ENCODE data around the gene CCDC12.

Gene CCDC12

GRCh38 chr3:46883054-46883829 lies 93.3 kb downstream of the CCDC12 start:
- peaks cover 69% of the 10 kb centered on the region for H3K27me3 ChIP-seq (ENCODE audit: control insufficient read depth, insufficient read depth, low read length)
- no peaks in the 10 kb centered on the region for H3K36me3 ChIP-seq (ENCODE audit: control insufficient read depth, insufficient read depth, low read length)
- H3K9ac ChIP-seq (ENCODE audit: low read depth, low read length) = no peak overlapping the region
- peak overlapping the region; percentile 67 for H3K4me3 ChIP-seq (ENCODE audit: low read depth, low read length)
- H3K4me1 ChIP-seq (ENCODE audit: control insufficient read depth, insufficient read depth, low read length) = peaks cover 17% of the 10 kb centered on the region
- no peaks in the 10 kb centered on the region for H3K9me3 ChIP-seq (ENCODE audit: control insufficient read depth, insufficient read depth, low read length)

- Histone ChIP-seq H3K4me3 (ENCODE audit: low read depth, low read length) (peak overlapping the region; percentile 67), H3K9me3 (ENCODE audit: control insufficient read depth, insufficient read depth, low read length) (no peaks in the 10 kb centered on the region), H3K4me1 (ENCODE audit: control insufficient read depth, insufficient read depth, low read length) (peaks cover 16% of the 10 kb centered on the region), H3K36me3 (ENCODE audit: control insufficient read depth, insufficient read depth, low read length) (no peaks in the 10 kb centered on the region), H3K9ac (ENCODE audit: low read depth, low read length) (peak overlapping the region; percentile 37), H3K27me3 (ENCODE audit: control insufficient read depth, insufficient read depth, low read length) (peaks cover 76% of the 10 kb centered on the region)
Observed at GRCh38 chr3:46882377-46883053, 94.0 kb downstream of the CCDC12 start.

DNA sequence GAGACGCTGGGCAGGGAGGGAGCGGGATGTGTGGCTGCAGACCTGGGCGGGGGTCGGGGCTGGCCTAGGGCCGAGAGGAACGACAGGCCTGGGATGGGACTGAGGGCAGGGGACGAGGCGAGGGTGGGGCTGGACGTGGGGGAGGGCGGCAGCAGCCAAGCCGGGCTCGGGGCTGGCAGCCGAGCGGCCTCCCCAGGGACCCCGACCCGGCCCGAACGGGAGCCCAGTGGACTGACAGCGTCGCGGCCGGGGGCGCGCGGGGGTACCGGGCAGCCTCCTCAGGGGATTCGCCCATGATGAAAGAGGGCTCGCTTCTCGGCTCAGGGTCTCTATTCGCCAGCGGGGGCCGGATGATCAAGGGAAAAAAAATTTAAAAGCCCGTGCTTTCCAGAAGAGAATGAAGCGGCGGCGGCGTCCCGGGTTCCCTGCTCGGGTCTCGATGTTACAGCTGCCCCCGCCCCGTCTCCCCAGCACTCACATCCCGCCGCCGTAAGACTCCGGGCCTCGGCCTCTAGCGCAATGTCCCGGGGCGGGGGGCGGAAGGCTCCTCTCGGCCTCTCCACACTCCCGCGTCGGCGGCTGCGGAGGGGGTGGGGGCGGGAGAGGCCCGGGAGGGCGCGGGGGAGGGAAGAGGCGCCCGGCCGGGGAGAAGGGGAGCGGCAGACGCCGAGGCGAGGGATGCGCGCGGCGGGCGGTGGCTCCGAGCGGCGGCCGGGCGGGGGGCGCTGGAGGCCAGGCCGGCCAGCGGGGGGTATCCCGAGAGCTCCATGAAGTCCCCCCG lies 94.8 kb downstream of the CCDC12 start:
- no peak overlapping the region for H3K9ac ChIP-seq (ENCODE audit: low read depth, low read length)
- H3K36me3 ChIP-seq (ENCODE audit: control insufficient read depth, insufficient read depth, low read length) = no peaks in the 10 kb centered on the region
- peaks cover 76% of the 10 kb centered on the region for H3K27me3 ChIP-seq (ENCODE audit: control insufficient read depth, insufficient read depth, low read length)
- peaks cover 12% of the 10 kb centered on the region for H3K4me1 ChIP-seq (ENCODE audit: control insufficient read depth, insufficient read depth, low read length)
- peak overlapping the region; percentile 67 for H3K4me3 ChIP-seq (ENCODE audit: low read depth, low read length)
- H3K9me3 ChIP-seq (ENCODE audit: control insufficient read depth, insufficient read depth, low read length) = no peaks in the 10 kb centered on the region

- H3K36me3 ChIP-seq (ENCODE audit: control insufficient read depth, insufficient read depth, low read length) = no peaks in the 10 kb centered on the region
- peaks cover 12% of the 10 kb centered on the region for H3K4me1 ChIP-seq (ENCODE audit: control insufficient read depth, insufficient read depth, low read length)
- no peak overlapping the region for H3K9ac ChIP-seq (ENCODE audit: low read depth, low read length)
- H3K4me3 ChIP-seq (ENCODE audit: low read depth, low read length) = peak overlapping the region; percentile 39
- H3K27me3 ChIP-seq (ENCODE audit: control insufficient read depth, insufficient read depth, low read length) = peaks cover 73% of the 10 kb centered on the region
- no peaks in the 10 kb centered on the region for H3K9me3 ChIP-seq (ENCODE audit: control insufficient read depth, insufficient read depth, low read length)
Observed at GRCh38 chr3:46880884-46881595, 95.5 kb downstream of the CCDC12 start.

- Histone ChIP-seq H3K4me3 (ENCODE audit: low read depth, low read length) (no peak overlapping the region), H3K4me1 (ENCODE audit: control insufficient read depth, insufficient read depth, low read length) (peaks cover 8% of the 10 kb centered on the region), H3K9ac (ENCODE audit: low read depth, low read length) (no peak overlapping the region), H3K27me3 (ENCODE audit: control insufficient read depth, insufficient read depth, low read length) (peaks cover 58% of the 10 kb centered on the region), H3K36me3 (ENCODE audit: control insufficient read depth, insufficient read depth, low read length) (no peaks in the 10 kb centered on the region), H3K9me3 (ENCODE audit: control insufficient read depth, insufficient read depth, low read length) (no peaks in the 10 kb centered on the region)
Observed at GRCh38 chr3:46878781-46879436, 97.6 kb downstream of the CCDC12 start.

DNA sequence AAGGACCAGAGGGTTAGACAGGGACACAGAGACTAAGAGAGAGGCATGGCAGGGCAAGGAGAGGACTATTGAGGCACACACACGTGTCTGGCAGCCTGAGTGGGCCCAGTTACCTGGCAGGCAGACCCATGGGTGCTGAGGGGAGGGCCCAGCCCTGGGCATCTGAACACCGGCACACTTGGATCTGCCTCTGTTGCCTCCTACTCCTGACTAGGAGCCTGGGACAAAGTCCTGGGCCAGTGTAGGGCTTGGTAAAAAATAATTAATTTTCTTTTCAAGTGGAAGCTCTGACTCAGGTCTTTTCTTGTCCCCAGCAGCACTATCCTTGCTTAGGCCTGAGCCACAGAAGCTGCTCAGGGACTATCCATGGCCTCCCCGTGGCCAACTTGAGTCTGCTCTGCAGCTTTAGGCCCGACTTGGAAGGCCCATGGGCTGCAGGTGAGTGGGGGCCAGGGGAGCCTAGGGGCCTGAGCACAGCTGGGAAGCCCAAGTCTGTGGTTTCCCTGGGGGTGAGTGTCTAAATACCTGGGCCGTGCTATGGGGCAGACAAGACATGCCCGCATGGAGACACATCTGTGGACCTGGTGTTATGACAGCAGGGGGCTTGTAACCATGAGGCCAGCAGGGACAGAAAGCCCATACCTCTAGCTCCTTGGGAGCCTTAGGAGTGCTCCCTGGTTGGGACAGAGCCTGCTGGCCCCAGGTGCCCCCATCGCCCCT lies 99.0 kb downstream of the CCDC12 start, which contains the start of gene PTH1R:
Gene PTH1R, plus strand, starts transcription at position 316 of the 720 bp plus-strand sequence. CDS start 5,839 bp downstream, outside the sequence.
- Histone ChIP-seq H3K4me3 (ENCODE audit: low read depth, low read length) (no peak within 1 kb of the TSS), H3K9me3 (ENCODE audit: control insufficient read depth, insufficient read depth, low read length) (no peaks in the 10 kb centered on the region), H3K9ac (ENCODE audit: low read depth, low read length) (no peak within 1 kb of the TSS), H3K4me1 (ENCODE audit: control insufficient read depth, insufficient read depth, low read length) (peaks cover 9% of the 10 kb centered on the region), H3K36me3 (ENCODE audit: control insufficient read depth, insufficient read depth, low read length) (no peaks in the 10 kb centered on the region), H3K27me3 (ENCODE audit: control insufficient read depth, insufficient read depth, low read length) (peaks cover 53% of the 10 kb centered on the region)

- no peaks in the 10 kb centered on the region for H3K9me3 ChIP-seq (ENCODE audit: control insufficient read depth, insufficient read depth, low read length)
- H3K36me3 ChIP-seq (ENCODE audit: control insufficient read depth, insufficient read depth, low read length) = no peaks in the 10 kb centered on the region
- H3K4me1 ChIP-seq (ENCODE audit: control insufficient read depth, insufficient read depth, low read length) = peaks cover 9% of the 10 kb centered on the region
- H3K27me3 ChIP-seq (ENCODE audit: control insufficient read depth, insufficient read depth, low read length) = peaks cover 54% of the 10 kb centered on the region
- H3K9ac ChIP-seq (ENCODE audit: low read depth, low read length) = no peak overlapping the region
- no peak overlapping the region for H3K4me3 ChIP-seq (ENCODE audit: low read depth, low read length)
Observed at GRCh38 chr3:46876313-46877300, 99.9 kb downstream of the CCDC12 start.

GRCh38 chr3:46875560-46875959 lies 101.0 kb downstream of the CCDC12 start:
- H3K4me1 ChIP-seq (ENCODE audit: control insufficient read depth, insufficient read depth, low read length) = peaks cover 9% of the 10 kb centered on the region
- H3K9me3 ChIP-seq (ENCODE audit: control insufficient read depth, insufficient read depth, low read length) = no peaks in the 10 kb centered on the region
- no peak overlapping the region for H3K9ac ChIP-seq (ENCODE audit: low read depth, low read length)
- H3K27me3 ChIP-seq (ENCODE audit: control insufficient read depth, insufficient read depth, low read length) = peaks cover 46% of the 10 kb centered on the region
- H3K4me3 ChIP-seq (ENCODE audit: low read depth, low read length) = no peak overlapping the region
- no peaks in the 10 kb centered on the region for H3K36me3 ChIP-seq (ENCODE audit: control insufficient read depth, insufficient read depth, low read length)

- H3K36me3 ChIP-seq (ENCODE audit: control insufficient read depth, insufficient read depth, low read length) = no peaks in the 10 kb centered on the region
- H3K9me3 ChIP-seq (ENCODE audit: control insufficient read depth, insufficient read depth, low read length) = no peaks in the 10 kb centered on the region
- no peak overlapping the region for H3K9ac ChIP-seq (ENCODE audit: low read depth, low read length)
- peaks cover 35% of the 10 kb centered on the region for H3K27me3 ChIP-seq (ENCODE audit: control insufficient read depth, insufficient read depth, low read length)
- no peak overlapping the region for H3K4me3 ChIP-seq (ENCODE audit: low read depth, low read length)
- peaks cover 9% of the 10 kb centered on the region for H3K4me1 ChIP-seq (ENCODE audit: control insufficient read depth, insufficient read depth, low read length)
Observed at GRCh38 chr3:46874430-46874829, 102.1 kb downstream of the CCDC12 start.

DNA sequence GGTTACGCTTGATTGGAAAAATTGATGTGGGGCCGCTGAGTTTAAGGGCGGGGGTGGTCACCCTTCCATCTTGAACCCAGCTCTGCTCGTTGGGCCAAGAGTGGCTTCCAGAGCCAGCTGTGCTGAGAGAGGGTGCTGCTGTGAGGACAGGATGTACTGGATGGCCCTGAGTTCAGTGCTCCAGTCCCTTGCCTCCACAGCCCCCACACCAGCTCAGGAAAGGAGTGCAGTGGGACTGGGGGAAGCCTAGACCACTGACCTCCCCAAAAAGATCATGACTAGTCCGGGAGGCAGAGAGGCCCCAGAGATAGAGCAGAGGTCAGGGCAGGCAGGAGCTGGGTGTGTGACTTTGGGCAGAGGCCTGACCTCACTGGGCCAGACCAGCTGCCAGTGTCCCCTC lies 103.0 kb downstream of the CCDC12 start:
- peaks cover 4% of the 10 kb centered on the region for H3K4me1 ChIP-seq (ENCODE audit: control insufficient read depth, insufficient read depth, low read length)
- no peaks in the 10 kb centered on the region for H3K36me3 ChIP-seq (ENCODE audit: control insufficient read depth, insufficient read depth, low read length)
- no peaks in the 10 kb centered on the region for H3K9me3 ChIP-seq (ENCODE audit: control insufficient read depth, insufficient read depth, low read length)
- no peak overlapping the region for H3K9ac ChIP-seq (ENCODE audit: low read depth, low read length)
- no peak overlapping the region for H3K4me3 ChIP-seq (ENCODE audit: low read depth, low read length)
- H3K27me3 ChIP-seq (ENCODE audit: control insufficient read depth, insufficient read depth, low read length) = peaks cover 26% of the 10 kb centered on the region
